NCI-H2196 treated with DMSO at 0.1 percent for 48 hours (cell line): ENCODE data around the gene CCT7.

Experiments used
- DNase-seq: peaks from one replicate; lab custom pipeline; 2025; ENCODE audit not compliant: unreplicated experiment; lab: John Stamatoyannopoulos, UW

Gene CCT7

GRCh38 chr2:73266061-73266901, 32.2 kb downstream of the CCT7 start:
- no peak for DNase-seq

DNA sequence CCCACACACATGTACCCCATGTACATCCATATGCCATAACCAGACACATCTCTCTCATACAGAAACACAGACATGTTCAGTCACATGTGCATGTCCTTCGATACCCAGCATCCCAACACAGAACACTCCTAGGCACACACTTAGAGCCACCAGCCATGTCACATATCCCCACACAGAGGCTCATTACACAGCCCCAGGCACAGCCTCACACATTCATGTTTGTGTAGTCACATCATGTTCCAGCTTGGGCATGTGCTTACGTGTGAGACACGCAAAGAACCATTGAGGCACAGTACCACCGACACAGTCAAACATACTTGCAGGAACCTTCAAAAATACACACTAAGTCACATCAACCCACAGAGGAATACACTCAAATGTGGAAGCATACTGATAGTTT, 32.9 kb downstream of the CCT7 start:
- DNase-seq = no peak

GRCh38 chr2:73268366-73268829, 34.3 kb downstream of the CCT7 start:
- DNase-seq = no peak

DNA sequence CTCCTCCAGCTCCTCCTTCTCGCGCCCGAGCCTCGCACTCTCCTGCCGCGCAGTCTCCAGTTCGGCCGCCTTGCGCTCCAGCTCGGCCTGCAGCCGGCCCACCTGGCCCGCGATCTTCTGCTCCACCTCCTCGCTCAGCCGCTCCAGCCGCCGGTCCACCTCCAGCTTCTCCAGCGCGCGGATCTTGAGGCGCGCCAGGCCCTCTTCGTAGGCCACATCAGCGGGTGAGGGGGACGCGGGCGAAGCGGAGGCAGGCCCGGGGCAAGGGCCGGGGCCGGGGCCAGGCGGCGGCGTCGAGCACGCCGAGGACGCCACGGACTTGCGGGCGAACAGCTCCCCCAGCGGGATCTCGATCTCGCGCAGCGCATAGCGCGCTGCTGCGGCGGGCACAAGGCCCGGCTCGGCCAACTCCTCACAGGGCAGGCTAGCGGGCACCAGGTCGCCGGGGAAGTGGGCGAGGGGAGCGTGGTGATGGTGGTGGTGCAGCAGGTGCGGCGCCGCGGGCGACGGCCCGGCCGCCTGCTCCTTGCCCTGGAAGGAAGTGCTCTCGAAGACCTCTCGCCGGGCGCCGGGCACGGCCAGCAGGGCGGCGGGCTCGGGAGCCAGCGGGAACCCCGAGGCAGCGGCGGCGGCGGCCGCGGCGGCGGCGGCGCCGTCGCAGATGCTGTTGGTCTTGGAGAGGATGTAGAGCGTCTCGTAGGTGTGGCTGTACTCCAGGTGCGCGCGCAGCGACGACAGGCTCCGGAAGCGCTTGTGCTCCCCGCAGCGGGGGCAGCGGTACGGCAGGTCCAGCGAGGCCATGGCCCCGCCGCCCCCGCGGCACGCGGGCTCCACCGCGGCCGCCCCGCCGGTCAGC, 35.0 kb downstream of the CCT7 start:
- DNase-seq = peak; percentile 43

GRCh38 chr2:73269686-73270465, 35.8 kb downstream of the CCT7 start:
- no peak for DNase-seq

DNA sequence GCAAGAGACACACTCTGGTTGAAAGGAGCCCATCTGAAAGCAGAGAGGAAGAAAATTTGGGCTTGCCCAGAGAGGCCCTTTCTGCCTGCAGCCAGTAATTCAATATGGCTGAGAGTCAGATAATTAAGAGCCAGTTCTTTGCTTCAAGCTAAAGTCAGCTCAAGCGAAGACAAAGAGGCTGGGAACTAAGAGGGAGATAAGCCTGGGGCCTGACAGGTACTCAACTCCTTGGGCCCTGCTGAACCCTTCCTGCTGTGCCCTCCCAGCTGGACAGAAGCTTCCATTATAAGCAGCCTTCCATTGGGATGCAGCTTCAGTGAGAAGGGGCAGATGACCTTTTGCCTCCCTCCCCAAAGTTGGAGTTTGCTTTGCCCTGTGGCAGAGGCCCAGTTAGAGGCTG, 38.2 kb downstream of the CCT7 start:
- DNase-seq = no peak

DNA sequence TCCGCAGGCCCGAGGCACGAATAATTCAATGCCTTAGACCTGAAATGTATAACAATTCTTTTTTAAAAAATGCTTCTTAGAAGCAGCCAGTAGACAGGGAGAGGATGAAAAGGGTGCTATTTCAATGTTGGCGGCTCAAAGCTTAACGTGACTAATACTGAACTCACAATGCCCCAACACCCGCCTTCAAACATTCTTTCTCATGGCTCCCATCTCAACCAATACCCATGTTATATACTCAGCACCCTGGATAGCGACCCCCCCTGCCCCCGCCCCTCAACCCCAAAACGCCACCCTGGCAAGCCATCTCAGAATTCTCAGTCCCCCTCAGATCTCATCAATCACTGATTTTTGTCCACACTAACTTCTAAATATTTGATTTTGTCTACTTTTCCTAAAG, 45.7 kb downstream of the CCT7 start:
- no peak for DNase-seq

DNA sequence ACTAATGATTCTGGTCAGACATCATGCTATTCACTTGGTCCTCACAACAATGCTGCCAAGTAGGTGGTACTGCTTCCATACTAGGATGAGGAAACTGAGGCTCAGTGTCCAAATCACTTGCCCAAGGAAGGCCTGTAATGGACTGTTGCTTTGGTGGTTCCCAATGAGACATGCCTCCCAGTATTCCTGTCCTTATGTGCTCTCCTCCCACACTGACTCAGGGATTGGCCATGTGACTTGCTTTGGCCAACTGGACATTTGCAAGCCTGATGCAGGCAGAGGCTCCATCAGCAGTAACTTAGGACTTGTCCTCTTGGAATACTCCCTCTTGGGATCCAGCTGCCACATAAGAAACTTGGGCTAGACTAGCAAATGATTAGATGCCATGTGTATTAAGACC, 47.1 kb downstream of the CCT7 start:
- no peak for DNase-seq

- DNase-seq = no peak
Observed at GRCh38 chr2:73282924-73283544, 48.9 kb downstream of the CCT7 start.

DNA sequence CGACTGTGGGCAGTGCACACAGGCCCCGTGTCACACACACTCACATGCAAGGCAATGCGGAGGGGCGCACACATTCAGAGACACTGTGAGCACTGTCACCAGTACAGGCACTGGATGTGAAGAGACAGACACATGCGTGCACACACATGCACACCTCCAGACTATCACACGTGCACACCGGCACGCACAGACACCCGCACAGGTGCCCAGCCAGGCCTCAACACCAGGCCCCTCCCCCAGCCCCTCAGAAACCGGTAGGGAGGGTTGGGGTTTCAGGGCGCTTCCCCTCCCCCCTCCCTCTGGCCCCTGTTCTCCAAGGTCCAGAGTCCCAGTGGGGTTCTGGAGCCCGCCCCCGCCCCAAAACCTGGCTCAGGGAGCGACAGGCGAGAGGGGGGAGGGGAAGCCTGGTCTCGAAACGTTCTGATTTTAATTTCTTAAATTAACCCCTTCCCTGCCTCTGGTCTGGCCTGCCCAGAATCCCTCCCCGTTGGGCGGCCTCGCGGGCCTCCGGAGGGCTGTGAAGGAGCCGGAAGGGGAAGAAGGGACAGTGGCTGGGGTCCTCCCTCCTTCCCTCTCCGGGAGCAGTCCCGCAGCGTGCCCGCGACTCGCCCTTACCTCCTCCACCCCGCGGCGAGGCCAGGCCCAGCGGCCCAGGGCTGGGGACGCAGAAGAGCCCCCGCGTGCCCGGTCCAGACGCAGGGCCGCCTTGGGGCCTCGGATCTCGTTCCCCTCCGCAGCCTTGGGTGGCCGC, 49.6 kb downstream of the CCT7 start:
- no peak for DNase-seq

- DNase-seq = no peak
Observed at GRCh38 chr2:73284296-73285158, 50.4 kb downstream of the CCT7 start, which contains the start of gene FBXO41. TSS of gene FBXO41 (minus strand) at chr2:73284478. CDS start at chr2:73269630, 14,848 bp downstream.

DNA sequence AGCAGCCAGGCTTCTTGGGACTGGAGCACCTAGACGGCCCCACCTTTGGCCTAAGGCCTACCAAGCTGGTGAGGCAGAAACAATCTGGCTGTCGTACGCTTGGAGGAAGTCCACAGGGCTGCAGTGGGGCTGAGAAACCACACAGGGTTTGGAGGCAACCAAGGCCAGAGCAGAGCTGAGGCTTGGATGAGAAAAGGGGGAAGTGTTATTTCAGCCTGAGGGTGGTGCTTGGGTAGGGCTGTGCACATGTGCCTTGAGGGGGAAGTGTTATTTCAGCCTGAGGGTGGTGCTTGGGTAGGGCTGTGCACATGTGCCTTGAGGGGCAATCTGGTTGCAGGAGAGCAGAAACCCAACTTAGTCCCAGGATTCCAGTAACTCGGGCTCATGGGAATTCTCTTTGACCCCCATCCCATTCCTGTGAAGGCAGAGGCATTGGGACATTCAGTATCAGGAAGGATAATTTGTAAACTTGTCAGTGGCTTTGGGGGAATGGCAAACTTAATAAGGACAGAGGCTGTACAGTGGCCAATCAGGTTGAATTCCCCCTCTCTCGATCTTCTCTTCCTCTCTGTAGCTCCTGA, 51.1 kb downstream of the CCT7 start:
- no peak for DNase-seq

GRCh38 chr2:73286134-73286655, 52.1 kb downstream of the CCT7 start:
- no peak for DNase-seq

DNA sequence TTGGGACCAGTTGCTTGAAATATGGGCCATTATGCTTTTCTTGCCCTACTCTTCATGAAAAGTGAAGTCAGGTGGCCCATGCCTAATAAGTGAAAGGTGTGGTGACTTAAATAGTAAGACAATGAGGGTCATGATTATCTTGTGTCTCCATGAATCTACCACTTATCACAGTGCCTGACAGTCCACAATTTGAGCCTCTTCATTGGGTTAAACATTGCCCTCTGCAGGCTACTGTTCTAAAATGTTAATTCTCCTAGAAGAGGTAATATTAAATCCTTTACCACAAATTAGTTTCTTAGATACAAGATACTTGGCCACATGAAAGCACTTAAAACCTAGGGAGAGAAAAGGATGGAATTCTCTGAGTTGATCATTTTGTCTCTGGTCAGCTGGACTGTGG, 55.2 kb downstream of the CCT7 start:
- DNase-seq = no peak

DNA sequence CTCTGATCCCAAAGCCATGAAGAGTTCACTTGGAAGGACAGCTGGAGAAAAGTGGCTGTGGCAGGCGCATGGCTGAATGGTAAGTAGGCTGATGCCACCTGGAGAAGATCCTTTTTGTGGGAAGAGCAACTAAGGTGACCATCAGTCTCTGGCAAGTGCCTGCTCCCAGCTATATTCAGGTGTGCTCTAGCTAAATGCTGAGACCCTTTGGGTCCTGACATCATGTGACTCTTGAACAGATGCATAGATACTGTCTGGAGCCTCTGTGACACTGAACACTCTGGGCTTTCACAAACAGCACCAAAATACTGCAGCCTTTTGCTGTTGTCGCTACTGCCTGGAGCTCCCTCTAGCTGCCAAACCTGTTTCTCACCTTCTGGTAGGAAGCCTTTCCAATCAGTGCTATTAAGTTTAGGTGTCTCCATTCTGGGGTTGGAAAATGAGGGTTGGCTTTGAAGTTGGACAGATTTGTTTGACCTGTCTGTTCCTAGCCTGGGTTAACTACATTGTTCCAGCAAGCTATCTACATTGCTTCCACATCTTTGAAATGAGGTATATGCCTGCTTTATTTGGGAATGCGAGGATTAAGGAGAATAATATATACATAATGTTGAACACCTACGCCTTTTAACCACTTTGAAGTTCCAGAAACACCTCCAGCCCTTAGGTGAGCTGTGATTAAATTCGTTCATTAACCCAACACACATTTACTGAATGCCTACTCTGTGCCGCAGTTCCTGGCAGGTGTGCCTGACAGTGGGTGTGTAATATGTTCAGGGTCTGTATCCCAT, 56.1 kb downstream of the CCT7 start:
- peak; percentile 16 for DNase-seq

GRCh38 chr2:73291093-73291460, 57.0 kb downstream of the CCT7 start:
- DNase-seq = no peak

DNA sequence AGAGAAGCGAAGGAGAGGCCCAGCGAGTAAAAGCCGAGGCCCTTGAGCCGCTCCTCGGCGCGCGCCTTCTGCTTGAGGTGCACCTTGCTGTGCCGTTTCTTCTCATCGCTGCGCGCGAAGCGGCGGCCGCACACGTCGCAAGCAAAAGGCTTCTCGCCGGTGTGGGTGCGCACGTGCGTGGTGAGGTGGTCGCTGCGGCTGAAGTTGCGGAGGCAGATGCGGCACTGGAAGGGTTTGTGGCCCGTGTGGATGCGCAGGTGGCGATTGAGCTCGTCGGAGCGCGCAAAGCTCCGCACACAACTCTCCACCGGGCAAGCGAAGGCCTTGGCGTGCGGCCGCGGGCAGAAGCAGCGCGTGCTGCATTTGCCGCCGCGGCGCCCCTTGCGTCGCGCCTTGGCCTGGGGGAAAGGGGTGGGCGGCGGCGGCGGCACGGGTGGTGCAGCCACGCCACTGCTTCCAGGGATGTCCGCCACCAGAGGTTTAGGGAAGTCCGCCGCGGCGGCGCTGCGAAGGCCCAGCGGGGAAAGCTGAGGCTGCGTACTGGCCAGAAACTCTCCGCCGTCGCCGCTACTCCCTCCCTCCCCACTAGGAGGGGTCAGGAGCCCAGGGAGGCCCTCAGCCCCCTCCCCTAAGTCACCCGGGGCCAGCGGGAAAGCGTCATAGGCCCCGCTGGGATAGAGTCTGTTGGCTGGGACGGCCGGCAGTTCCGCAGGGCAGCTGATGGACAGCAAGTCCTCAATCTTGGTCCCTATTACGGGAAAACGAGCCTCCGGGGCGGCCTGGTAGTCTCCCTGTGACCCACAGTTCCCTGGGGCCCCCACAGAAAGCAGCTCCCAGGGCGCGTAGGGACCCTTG, 57.6 kb downstream of the CCT7 start:
- DNase-seq = no peak
